Lower leg skin (tissue), 4 donors: ENCODE results near the gene ZNF524. TPM values are rescaled to one million over a fixed set of nuclear protein-coding genes. Genes with fewer than 3 reads are reported as not detected.

Source experiments
- DNase-seq, 2 donors: peaks; one replicate each; pipeline ENCODE4 v3.0.0-alpha.2; 2019; ENCODE audit warnings: low spot score in 2 of 2
- H3K4me3 ChIP-seq: fragments of 200-600 bp; sonication (generic); 2 replicates; pipeline ENCODE4 v1.5.1; 2017; ENCODE audit warnings: mild to moderate bottlenecking, low read depth; ENCODE audit not compliant: poor library complexity, severe bottlenecking
- POLR2A ChIP-seq, 2 donors: fragments of 450-650 bp; IDR thresholded peaks; one replicate each; pipeline ENCODE4 v1.6.1; 2016 to 2017; ENCODE audit warnings: antibody characterized with exemption in 2 of 2, mild to moderate bottlenecking in 1 of 2, moderate library complexity in 1 of 2
- whole genome bisulfite sequencing, 2 donors: methylation state at CpG; one replicate each; pipeline ENCODE4 v1.1.5; 2018; 5-methylcytosine and 5-hydroxymethylcytosine counted together
- intact Hi-C: fragments of 100-400 bp; cut with DNase I; formaldehyde crosslinking; loops from one replicate; pipeline ENCODE4 v1.15.0; 2023; ENCODE audit warnings: low total_unique reads
- total RNA-seq, 4 donors: library from RNA; depleted of rRNA; stranded (reverse); fragments of >200 nt; gene quantifications; one replicate each; pipeline ENCODE4 v1.1.0, GENCODE V29; 2016
- TF ChIP-seq, protein P1 (sequence below), 3 donors: fragments of 450-650 bp; IDR thresholded peaks; one replicate each; pipeline ENCODE4 v1.5.1; 2016; ENCODE audit warnings: antibody characterized with exemption in 3 of 3, mild to moderate bottlenecking in 3 of 3, moderate library complexity in 2 of 3

Gene ZNF524
- total RNA-seq, 4 donors from 2014 or later, result 58.4 to 88.3 (median 78.3) TPM

DNA sequence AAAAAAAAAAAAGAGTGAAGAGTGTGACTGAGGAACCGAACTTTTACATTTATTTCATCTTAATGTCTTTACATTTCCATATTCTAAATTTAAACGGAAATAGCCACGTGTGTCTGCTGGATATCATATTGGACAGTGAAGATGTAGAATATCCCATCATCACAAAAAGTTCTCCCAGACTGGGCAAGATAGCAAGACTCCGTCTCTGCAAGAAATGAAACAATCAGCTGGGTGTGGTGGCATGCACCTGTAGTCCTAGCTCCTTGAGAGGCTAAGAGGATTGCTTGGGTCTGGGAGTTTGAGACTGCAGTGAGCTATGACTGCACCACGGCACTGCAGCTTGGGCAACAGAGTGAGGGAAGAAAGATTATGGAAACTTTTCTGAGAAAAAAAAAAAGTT, 23.3 kb upstream of the ZNF524 start:
- no peak for TF ChIP-seq POLR2A (IDR thresholded peaks at IDR 0.05)
- TF ChIP-seq, protein P1, sequence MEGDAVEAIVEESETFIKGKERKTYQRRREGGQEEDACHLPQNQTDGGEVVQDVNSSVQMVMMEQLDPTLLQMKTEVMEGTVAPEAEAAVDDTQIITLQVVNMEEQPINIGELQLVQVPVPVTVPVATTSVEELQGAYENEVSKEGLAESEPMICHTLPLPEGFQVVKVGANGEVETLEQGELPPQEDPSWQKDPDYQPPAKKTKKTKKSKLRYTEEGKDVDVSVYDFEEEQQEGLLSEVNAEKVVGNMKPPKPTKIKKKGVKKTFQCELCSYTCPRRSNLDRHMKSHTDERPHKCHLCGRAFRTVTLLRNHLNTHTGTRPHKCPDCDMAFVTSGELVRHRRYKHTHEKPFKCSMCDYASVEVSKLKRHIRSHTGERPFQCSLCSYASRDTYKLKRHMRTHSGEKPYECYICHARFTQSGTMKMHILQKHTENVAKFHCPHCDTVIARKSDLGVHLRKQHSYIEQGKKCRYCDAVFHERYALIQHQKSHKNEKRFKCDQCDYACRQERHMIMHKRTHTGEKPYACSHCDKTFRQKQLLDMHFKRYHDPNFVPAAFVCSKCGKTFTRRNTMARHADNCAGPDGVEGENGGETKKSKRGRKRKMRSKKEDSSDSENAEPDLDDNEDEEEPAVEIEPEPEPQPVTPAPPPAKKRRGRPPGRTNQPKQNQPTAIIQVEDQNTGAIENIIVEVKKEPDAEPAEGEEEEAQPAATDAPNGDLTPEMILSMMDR (IDR thresholded peaks at IDR 0.05), result no peak
- WGBS, 2 donors, result 87% methylated on average over 5 of the region's 5 CpGs
- intact Hi-C loops, result no loop called here
- H3K4me3 ChIP-seq, result no peak overlapping the region
- no peak for DNase-seq

DNA sequence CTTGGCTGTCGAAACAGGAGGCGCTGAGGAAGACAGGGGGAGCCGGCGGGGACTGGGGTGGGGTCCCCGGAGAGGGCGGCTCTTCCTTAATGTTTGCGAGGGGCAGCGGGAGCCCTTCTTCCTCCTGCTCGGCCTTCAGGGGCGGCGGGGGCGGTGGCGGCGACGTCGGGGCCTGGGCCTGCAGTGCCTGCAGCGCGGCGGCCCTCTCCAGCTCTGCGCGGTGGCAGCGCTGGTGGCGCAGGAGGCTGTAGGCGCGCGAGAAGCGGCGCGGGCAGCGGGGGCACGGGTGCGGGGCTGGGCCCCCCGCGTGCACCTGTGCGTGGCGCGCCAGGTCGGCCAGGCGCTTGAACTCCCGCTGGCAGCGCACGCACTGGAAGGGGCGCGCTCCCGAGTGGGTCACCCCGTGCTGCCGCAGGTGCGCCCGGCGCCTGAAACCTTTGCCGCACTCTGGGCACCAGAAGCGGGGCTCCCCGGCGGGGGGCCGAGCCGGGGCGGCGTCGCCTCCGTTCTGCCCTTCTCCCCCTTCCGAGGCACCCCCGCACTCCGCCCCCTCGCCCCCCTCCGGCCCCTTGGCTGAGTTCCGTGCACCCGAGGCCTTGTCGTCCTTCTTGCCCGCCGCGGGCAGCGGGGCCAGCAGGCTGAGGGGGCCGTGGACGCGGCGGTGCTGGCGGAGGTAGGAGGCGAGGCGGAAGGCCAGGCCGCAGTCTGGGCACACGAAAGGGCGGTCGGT, 21.9 kb upstream of the ZNF524 start:
- 93 to 95% methylated on average over 54 to 75 of the region's 83 CpGs for WGBS, 2 donors
- no peak for TF ChIP-seq POLR2A (IDR thresholded peaks at IDR 0.05)
- TF ChIP-seq, protein P1 (IDR thresholded peaks at IDR 0.05), result no peak
- no peak overlapping the region for H3K4me3 ChIP-seq
- intact Hi-C loops, result no loop called here
- no peak for DNase-seq

DNA sequence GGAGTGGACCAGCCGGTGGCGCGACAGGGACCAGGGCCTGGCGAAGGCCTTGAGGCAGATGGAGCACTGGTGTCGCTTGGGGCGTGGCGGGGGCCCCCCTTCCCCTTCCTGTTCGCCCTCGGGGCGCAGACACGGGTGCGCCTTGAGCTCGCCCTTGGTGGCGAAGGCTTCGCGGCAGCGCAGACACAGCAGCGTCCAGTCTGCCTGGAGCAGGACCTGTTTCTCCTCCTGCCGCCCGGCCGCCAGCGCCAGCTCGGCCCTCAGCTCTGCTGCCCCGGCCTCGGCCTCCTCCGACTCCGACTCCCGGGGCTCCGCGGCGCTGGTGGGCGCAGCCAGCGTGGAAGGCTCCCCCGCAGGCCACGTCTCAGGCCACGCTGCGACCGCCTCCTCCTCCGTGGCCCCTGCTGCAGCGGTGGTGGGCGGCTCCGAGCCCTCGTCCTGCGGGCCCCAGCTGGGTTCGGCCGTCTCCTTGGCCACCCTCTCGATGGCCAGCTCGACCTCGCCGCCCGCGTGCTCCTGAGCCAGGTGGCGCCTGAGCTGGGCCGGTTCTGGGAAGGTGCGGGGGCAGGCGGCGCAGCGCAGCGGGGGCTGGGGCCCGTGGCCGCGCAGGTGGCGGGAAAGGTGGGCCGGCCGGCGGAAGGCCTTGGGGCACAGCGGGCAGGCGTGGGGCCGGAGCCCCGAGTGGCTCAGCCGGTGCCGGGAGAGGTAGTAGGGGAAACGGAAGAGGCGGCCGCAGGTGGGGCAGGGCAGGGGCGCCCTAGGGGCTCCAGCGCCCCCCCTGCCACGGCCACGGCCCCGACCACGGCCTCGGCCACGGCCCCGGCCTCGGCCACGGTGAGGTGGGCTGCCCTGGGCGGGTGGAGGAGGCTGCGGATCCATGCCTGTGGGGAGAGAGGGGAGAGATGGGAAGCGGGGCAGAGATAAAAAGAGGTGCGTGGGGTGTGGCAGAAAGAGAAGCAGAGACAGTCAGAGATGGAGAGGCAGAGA, 21.0 kb upstream of the ZNF524 start:
- no peak for DNase-seq
- TF ChIP-seq POLR2A (IDR thresholded peaks at IDR 0.05), result no peak
- TF ChIP-seq, protein P1 (IDR thresholded peaks at IDR 0.05), result no peak
- 92% methylated on average over 72 to 89 of the region's 90 CpGs for WGBS, 2 donors

DNA sequence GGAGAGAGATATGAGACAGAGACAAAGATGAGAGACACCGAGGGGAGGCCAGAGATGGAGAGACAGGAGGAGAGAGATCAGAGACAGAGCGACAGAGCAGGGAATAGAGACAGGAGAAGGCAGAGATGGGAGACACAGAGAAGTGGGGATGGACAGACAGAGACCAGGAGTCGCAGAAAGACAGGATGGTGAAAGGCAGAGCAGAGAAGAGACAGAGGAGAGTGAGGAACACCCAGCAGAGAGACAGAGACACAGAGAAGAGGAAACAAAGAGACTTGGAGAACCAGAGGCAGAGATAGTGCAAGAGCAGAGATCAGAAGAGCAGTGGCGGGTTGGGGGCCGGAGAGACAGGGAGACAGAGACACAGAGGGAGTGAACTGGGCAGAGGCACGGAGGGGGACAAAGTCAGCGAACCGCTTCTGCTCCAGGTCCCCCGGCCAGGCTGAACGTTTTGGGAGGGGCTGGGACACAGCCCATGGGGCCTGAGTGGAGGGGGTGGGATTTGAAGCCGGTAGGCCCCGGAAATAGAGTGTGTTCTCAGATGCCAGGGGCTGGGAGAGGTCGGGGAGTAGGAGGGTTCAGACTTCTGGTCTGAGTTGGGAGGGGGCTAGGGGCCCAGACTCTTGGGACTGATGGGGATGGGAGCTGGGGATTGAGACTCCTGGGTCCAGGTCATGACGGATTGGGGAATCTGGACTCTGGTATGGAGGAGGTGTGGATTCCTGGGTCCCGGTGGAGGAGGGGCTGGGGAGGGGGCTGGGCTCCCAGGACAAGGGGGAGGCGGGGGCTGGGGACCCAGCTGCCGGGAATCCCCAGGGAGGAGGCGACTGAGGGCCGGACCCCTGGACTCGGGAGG, 20.1 kb upstream of the ZNF524 start:
- H3K4me3 ChIP-seq, result peak overlapping the region; percentile 67
- DNase-seq, result no peak
- WGBS, 2 donors, result 9% methylated on average over 19 of the region's 20 CpGs
- intact Hi-C loops, result no loop called here
- TF ChIP-seq POLR2A (IDR thresholded peaks at IDR 0.05), result no peak
- TF ChIP-seq, protein P1 (IDR thresholded peaks at IDR 0.05), result no peak

More for the DNA sequence above, 21.0 kb upstream of the ZNF524 start:
- no peak overlapping the region for H3K4me3 ChIP-seq
- intact Hi-C loops, result no loop called here

DNA sequence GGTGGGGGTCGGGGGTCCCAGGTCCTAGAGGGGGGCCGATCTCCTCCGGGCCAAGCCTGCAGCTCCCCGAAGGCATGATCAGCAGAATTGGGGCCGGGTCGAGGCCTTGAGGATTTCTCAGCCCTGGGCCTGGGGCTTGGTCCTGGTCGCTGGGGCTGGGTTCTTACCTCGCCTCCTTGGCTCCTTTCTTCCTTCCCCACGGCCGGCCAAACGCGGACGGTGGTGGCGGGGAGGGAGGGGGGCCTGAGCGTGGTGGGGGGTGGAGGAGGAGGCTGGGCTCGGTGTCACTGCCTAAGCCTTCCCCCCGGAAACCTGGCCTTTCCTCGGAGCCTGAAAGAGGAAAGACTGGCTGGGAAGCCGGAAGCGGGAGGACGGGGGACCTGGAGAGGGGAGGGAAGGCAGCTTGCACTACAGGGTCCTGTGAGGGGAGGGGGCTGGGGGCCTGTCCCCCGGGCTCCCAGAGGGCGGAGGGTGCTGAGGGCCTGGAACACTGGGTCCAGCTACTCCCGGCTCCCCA, 19.4 kb upstream of the ZNF524 start, which contains the start of gene ZNF579:
Gene ZNF579, minus strand, starts transcription at position 221 of the 517 bp plus-strand sequence. CDS start 1,209 bp downstream, outside the sequence.
- WGBS, 2 donors, result 0 to 2% methylated on average over 8 to 24 of the region's 24 CpGs
- peak; percentile 72 to 97 for DNase-seq
- intact Hi-C loops, result no loop called here
- peak within 1 kb of the TSS; percentile 67 for H3K4me3 ChIP-seq
- TF ChIP-seq POLR2A (IDR thresholded peaks at IDR 0.05), result no peak
- TF ChIP-seq, protein P1 (IDR thresholded peaks at IDR 0.05), result no peak
